Hematopoietic multipotent progenitor cell treated with erythropoietin and hydrocortisone succinate and interleukin-3 and kit ligand, for 6 days (in vitro differentiated cells): ENCODE measurements around the gene MPDU1.
"Not testable (repeated sequence)": the region's sequence is repeated elsewhere in the genome, so short reads cannot be mapped to it uniquely, and the experiment has no call there.

ENCODE experiments used
- DNase-seq: peaks from one replicate; pipeline ENCODE4 v3.0.0-alpha.2; 2015

MPDU1 gene

GRCh38 chr17:7582396-7583252 is 1.0 kb upstream of the MPDU1 start:
- no peak for DNase-seq

GRCh38 chr17:7586673-7587419 is 3.2 kb downstream of the MPDU1 start:
- DNase-seq, result peak; percentile 56

GRCh38 chr17:7587420-7588151 is 3.9 kb downstream of the MPDU1 start:
- peak; percentile 61 for DNase-seq

GRCh38 chr17:7588553-7589203 is 5.0 kb downstream of the MPDU1 start:
- DNase-seq, result no peak

- peak; percentile 91 for DNase-seq
Observed at GRCh38 chr17:7589204-7589868, 5.7 kb downstream of the MPDU1 start.

GRCh38 chr17:7589891-7590691 is 6.4 kb downstream of the MPDU1 start, which contains the start of gene SOX15:
SOX15 (minus strand) TSS chr17:7590094; CDS start chr17:7589676, 418 bp downstream.
- DNase-seq, result no peak

- DNase-seq, result peak; percentile 36
Observed at GRCh38 chr17:7590743-7591142, 7.1 kb downstream of the MPDU1 start.

GRCh38 chr17:7591596-7591995 is 7.9 kb downstream of the MPDU1 start:
- no peak for DNase-seq

GRCh38 chr17:7592422-7593021 is 8.9 kb downstream of the MPDU1 start:
- no peak for DNase-seq

- no peak for DNase-seq
Observed at GRCh38 chr17:7593296-7593695, 9.6 kb downstream of the MPDU1 start.

- DNase-seq, result not testable (repeated sequence)
Observed at GRCh38 chr17:7597561-7597960, 13.9 kb downstream of the MPDU1 start.

- no peak for DNase-seq
Observed at GRCh38 chr17:7606280-7606679, 22.6 kb downstream of the MPDU1 start.

GRCh38 chr17:7610641-7611040 is 27.0 kb downstream of the MPDU1 start:
- DNase-seq, result no peak

GRCh38 chr17:7611635-7612293 is 28.1 kb downstream of the MPDU1 start:
- no peak for DNase-seq

- DNase-seq, result no peak
Observed at GRCh38 chr17:7612294-7612640, 28.6 kb downstream of the MPDU1 start.

- DNase-seq, result no peak
Observed at GRCh38 chr17:7613769-7614424, 30.2 kb downstream of the MPDU1 start.

- DNase-seq, result peak; percentile 100
Observed at GRCh38 chr17:7614425-7615264, 31.0 kb downstream of the MPDU1 start, which contains the start of gene FXR2. FXR2 (minus strand) TSS chr17:7614897; CDS start chr17:7614532, 365 bp downstream.

GRCh38 chr17:7615265-7615747 is 31.7 kb downstream of the MPDU1 start:
- no peak for DNase-seq

- DNase-seq, result no peak
Observed at GRCh38 chr17:7618608-7619007, 35.0 kb downstream of the MPDU1 start.
